HG02938 (cell line): ENCODE data around the gene SAPCD1.
"Not testable (repeated sequence)": the region's sequence is repeated elsewhere in the genome, so short reads cannot be mapped to it uniquely, and the experiment has no call there.

Experiments used
- ATAC-seq: cut with Tn5 transposase; IDR thresholded peaks from one replicate; pipeline ENCODE4 v1.9.1; 2021; ENCODE audit warnings: mild to moderate bottlenecking, moderate library complexity; ENCODE audit not compliant: unreplicated experiment

SAPCD1 gene

GRCh38 chr6:31776485-31776988 is 14.1 kb downstream of the SAPCD1 start:
- ATAC-seq, result no peak

GRCh38 chr6:31776989-31777666 is 14.7 kb downstream of the SAPCD1 start, which contains the start of gene VWA7:
Gene VWA7 (minus strand): TSS chr6:31777328. CDS start chr6:31776779, 549 bp downstream.
- ATAC-seq, result peak; percentile 62

- ATAC-seq, result no peak
Measured at GRCh38 chr6:31777667-31778050, 15.2 kb downstream of the SAPCD1 start.

- no peak for ATAC-seq
Measured at GRCh38 chr6:31778193-31778592, 15.7 kb downstream of the SAPCD1 start.

GRCh38 chr6:31778999-31779885 is 16.8 kb downstream of the SAPCD1 start:
- no peak for ATAC-seq

DNA sequence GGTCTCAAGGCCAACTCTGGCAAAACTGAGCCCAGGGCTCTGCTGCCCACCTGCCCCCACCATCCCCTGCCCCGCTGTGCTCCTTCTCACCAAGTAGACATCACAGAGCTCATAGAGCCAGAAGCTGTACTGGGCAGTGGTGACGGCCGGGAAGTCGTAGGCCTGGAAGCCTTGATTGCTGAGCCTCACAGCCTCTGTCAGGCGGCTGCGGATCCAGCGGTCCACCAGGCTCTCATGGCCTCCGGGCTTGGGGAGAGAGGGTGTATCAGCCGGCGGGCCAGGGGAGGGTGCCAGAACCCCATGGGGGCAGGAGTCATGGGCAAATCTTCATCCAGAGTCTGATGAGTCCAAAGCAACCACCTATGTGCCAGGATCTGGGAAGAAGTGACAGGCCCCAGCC is 17.5 kb downstream of the SAPCD1 start:
- no peak for ATAC-seq

DNA sequence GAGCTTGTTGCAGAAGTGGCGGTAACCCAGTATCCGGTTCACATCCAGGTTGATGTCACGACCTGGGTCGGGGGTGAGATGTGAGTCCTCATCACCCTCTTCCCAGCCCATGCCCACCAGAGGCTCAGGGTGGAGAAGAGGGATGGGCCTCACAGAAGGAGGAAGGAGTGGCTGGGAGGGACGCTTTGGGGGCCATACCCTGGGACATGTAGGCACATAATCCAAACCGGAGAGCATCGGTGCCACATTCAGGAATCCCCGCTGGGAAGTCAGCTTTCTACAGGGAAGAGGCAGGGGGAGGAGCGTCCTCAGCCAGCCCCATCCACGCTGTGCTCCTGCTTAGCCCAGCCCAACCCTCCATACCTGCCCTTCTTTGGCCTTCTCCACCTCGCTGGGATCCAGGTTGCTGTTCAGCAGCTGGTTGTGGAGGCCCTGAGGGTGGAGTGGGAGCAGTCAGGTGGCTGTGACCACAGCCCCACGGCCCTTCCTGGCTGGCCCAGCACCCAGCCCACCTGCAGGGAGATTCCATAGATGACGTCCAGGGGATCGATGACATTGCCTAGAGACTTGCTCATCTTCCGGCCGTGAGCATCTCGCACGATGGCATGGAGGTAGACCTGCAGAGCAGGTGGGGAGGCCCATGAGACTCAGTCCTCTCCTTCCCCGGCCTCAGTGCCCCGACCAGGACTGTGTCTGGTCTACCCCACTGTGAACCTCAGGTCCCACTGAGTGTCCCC is 18.2 kb downstream of the SAPCD1 start:
- no peak for ATAC-seq

DNA sequence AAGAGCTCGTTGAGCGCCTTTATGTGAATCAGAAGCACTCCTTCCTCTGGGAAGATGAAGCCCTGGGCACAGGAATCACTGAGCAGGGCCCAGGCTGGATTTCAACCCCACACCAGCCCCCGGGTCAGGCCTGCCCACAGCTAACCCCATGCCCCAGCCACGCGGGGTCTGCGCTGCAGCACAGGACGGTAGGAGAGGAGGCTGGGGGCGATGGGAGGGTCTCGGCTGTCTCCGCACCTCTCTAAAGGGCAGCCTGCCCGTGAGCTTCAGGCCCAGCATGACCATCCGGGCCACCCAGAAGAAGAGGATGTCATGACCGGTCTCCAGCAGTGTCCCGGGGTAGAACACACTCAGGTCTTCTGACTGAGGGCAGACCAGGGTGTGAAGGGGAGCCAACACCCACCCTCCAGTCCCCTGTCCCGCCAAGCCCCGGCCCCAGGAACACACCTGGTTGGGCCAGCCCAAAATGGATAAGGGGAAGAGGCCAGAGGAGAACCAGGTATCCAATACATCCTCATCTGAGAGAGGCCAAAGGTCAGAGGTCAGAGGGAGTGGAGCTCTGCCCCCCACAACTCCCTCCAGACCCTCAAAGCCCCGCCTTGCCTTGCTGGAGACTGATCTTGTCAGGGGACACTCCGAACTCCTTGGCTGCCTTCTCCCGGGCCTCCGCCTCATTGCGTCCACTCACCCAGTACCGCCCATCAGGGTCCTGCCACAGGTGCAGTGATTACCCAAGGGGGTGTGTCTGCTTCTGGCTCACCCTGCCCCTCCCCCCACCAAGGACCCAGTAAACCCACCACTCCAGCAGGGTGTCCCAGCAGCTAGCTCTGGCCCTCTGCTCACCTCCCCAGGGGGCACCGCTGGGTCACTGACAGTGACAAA is 19.0 kb downstream of the SAPCD1 start:
- no peak for ATAC-seq

DNA sequence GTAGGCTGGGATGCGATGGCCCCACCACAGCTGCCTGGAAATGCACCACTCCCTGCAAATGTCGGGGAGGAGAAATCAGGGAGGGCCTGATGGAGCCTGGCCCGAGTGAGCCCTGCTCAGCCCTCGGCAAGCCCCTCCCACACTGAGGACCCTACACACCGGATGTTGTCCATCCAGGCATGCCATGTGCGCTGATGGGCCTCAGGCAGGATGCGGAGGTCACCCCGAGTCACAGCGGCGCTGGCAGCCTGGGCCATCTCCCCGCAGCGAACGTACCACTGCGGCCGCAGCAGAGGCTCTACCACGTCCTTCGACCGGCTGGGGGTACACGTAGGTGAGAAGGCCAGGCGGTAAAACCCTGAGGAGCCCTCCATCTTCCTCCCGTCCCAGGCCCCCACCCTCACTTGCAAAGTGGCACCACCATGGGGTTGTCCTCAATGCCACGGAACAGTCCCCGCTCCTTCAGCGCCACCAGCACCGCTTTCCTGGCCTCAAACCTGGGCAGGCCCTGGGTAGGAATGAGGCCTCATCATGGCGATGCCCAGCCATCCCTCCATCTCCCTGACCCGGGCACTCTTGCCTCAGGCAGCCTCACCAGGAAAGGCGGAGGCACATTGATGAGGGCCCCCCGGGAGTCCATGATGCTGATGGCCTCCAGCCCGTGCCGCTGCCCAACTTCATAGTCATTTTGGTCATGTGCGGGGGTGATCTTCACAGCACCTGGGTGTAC is 19.8 kb downstream of the SAPCD1 start:
- ATAC-seq, result no peak

DNA sequence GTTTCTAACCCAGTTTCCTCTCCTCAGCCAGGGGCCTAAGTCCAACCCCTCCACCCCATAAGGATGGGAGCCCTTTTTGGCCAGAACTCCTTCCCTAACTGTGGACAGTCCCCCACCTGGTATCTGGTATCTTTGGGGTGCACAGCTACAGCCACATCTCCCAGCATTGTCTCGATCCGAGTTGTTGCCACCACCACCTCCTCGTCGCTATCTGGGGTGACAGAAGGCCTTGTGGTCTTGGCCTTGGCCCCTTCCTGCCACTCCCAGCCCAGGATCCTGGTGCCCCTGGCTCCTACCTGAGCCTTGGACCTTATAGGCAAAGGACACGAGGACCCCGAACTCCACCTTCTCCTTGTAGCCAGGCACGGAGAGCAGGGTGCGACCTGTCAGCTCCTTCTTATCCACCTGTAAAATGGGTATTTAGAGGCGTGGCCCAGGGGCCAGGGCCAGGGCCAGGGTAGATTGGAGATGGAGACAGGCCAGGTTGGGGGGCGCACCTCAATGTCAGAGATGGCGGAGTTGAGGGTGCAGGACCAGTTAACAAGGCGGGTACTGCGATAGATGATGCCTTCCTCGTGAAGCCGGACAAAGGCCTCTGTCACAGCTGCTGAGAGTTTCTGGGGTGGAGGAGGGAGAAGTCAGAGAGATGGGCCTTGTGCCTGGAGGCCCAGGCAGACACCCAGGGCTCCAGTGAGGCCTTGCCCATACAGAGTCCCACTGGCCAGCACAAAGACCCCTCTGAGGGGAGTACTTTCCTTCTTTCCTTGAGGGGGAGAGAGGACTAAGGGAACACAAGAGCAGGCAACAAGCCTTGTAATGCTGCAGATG is 21.9 kb downstream of the SAPCD1 start:
- no peak for ATAC-seq

DNA sequence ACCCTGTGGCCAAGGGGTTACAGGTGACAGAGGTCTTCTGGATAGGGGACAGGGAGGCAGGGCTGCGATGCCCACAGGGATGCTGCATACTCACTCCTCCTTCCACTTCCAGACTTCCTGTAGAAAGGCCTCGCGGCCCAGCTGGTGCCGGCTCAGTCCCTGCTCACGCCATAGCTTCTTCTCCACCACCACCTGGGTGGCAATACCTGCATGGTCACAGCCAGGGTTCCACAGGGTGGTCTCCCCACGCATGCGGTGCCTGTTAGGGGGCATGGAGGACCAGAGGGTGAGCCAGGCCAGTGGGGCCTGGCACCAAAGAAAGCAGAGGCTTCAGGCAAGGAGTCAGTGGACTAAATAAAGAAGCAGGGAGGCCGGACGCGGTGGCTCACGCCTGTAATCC is 23.0 kb downstream of the SAPCD1 start:
- ATAC-seq, result no peak

DNA sequence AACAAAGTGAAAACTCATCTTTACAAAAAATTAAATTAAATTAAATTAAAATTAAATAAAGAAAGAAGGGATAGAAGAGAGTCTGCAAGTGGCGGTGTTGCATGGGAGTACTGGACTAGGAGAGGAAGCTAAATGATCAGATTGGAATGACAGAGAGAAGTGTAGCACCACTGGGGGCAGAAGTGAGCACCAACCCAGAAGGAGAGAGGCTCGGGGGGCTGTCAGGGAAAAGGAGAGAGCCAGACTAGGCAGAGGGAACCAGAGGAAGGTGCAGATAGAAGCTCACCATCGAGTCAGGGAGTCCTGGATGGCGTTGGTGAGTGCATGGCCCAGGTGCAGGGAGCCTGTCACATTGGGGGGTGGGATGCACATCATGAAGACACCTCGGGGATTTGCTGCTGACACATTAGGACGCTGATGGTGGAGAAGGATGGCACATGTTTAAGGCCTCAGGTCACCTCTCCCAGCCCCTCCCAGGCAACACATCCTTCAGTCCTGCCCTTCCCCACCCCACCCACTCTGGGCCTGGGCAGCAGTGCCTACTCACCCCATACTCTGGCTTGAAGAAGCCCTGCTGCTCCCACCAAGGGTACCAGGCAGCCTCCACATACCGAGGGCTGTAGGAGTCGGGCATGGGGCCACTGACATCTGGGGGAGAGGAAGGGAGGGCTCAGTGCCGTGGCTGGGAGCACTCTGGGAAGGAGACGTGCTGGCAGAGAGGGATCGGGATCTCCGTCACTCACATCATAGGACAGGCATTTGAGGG is 29.1 kb downstream of the SAPCD1 start:
- no peak for ATAC-seq

DNA sequence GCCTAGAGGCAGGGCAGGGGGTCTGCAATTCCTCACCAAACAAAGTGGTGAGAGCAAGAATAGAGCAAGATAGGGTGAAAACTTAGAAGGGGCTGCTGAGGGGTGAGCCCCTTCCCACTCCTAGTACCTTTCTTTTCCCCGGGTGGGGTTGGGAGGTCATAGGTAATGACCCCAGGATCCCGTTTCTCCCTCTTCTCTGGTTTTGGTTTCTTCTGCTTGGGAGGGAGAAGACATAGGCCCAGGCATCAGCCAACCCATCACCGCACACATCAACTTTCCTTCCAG is 29.6 kb downstream of the SAPCD1 start:
- no peak for ATAC-seq

DNA sequence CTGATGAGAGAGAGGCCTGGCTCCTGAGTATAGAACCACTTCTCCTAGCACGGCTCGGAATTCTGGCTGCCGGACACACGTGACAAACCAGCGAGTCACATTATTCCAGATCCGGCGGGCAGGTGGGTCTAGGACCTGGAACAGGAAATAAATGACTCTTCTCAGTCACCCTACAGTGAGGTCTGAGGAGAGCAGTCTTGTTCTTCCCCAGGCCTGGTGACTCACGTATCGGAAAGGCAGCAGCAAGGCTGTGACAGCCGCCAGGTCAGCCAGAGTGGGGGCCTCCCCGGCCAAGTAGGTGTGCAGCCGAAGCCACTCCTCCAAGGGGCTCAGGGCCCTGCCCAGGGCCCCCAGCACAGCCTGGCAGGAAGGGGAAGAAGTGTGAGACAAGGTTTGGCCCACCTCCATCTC is 30.3 kb downstream of the SAPCD1 start:
- ATAC-seq, result no peak

- ATAC-seq, result not testable (repeated sequence)
Measured at GRCh38 chr6:31793927-31794245, 31.4 kb downstream of the SAPCD1 start.

DNA sequence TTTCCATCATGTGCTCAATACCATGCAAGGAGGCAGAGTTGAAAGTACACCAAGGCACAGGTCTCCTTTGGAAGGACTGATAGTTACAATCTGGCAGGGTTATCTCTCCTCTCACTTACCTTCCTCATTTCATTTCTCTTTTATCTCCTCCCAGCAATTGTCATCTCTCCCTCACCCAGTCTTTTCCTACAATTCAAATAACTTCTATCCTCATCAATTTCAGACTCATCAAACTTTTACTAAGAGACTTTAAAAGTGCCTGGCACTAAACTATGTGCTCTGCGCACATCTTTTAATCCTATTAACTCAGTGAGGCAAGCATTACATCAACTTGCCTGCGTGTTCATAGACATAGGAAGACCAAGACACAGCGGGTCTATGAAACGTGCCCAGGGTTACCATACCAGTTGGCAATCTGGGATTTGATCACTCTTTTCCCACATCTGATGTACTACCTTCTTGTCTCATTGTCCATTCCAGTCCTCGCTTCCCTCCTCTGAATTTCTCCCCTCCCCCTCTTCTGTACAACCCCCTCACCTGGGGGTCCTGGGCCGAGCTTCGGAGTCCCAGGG is 31.9 kb downstream of the SAPCD1 start:
- no peak for ATAC-seq

DNA sequence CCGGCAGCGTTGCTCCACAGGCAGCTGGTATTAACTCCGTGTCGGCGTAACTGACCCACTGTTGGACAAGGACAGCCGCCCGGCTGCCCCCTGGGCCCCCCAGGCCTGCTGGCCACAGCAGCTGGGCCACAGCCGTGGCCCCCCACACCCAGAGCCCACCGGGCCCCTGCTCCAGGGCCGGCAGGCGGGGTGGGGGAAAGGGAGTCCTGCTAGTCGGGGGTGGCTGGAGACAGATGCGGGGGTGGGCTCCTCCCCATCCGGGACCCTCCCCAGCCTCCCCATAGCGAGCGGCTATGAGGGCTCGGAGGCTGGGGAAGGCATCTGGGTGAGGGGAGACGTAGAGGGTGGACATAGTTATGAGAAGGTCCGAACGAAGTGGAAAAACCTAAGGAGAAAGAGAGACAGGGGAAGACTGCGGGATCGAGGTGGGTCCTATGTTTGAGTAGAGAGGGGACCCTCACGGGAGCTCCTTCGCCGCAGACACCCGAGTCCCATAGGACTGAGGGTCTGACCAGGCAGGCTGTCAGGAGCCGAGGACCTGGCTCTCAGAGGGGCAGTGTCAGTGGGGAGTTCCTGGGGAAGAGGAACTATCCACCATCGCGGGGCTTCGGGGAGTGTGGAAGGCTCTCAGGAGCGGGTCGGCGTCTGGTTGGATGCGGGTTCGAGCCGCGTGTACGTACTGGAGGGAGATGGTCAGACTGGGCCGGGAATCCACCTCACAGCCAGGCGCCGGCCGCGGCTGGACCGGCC is 32.6 kb downstream of the SAPCD1 start:
- peak; percentile 16 for ATAC-seq
